GM12878 (cell line): ENCODE data around the gene EXD3. TPM values are rescaled to one million over a fixed set of nuclear protein-coding genes. Genes with fewer than 3 reads are reported as not detected.

Source experiments
- CREM ChIP-seq: IDR thresholded peaks from 2 replicates; pipeline ENCODE4 v1.6.1; 2014; ENCODE audit warnings: antibody characterized with exemption, low read depth
- CUX1 ChIP-seq: IDR thresholded peaks from 2 replicates; pipeline ENCODE4 v1.6.1; 2012; ENCODE audit warnings: improper control_type of control experiment, low read depth, low read length; ENCODE audit not compliant: insufficient replicate concordance
- FOS ChIP-seq: IDR thresholded peaks from 3 replicates; pipeline ENCODE4 v1.6.1; 2011; ENCODE audit warnings: borderline replicate concordance; ENCODE audit not compliant: insufficient read length; ENCODE audit errors: extremely low read depth
- RB1 ChIP-seq: fragments of 450-650 bp; formaldehyde crosslinking; IDR thresholded peaks from 2 replicates; pipeline ENCODE4 v1.6.1; 2017; ENCODE audit warnings: mild to moderate bottlenecking, borderline replicate concordance
- SIN3A ChIP-seq: IDR thresholded peaks from 2 replicates; pipeline ENCODE4 v1.6.1; 2012; ENCODE audit warnings: low read depth, low read length, improper control_type of control experiment
- SRF ChIP-seq, 2 experiments: IDR thresholded peaks; 2 replicates each; pipeline ENCODE4 v1.6.1; 2011; ENCODE audit warnings: low read depth in 2 of 2, low read length in 2 of 2, mild to moderate bottlenecking in 1 of 2, moderate library complexity in 1 of 2
- USF2 ChIP-seq: IDR thresholded peaks from 2 replicates; pipeline ENCODE4 v1.6.1; 2011; ENCODE audit warnings: low read depth, low read length, improper control_type of control experiment, borderline replicate concordance
- polyA plus RNA-seq, 11 experiments: library from polyadenylated mRNA; depleted of rRNA in 4 of 11; unstranded in 6 of 11; stranded (reverse) in 5 of 11; fragments of >200 nt; fragmentation: Nextera tagmentation in 4 of 11; fragmentation: Illumina TruSeq in 1 of 11; extraction: Ambion mirVana in 4 of 11; extraction: Trizol in 1 of 11; gene quantifications; 1 replicate in 1 of 11; 2 replicates in 10 of 11; pipeline versions ENCODE4 v1.2.1 to v1.2.3, GENCODE V29; 2011 to 2016; ENCODE audit warnings: inconsistent platforms in 2 of 11, missing spikeins in 2 of 11, low read depth in 1 of 11
- total RNA-seq, 4 experiments: library from RNA; depleted of rRNA in 3 of 4; stranded (reverse); fragments of >200 nt in 3 of 4; fragmentation: Illumina TruSeq in 1 of 4; extraction: Trizol in 1 of 4; gene quantifications; 2 replicates each; pipeline versions ENCODE4 v1.2.1 to v1.2.3, GENCODE V29; 2013 to 2021
- TF ChIP-seq, protein P1 (sequence below): IDR thresholded peaks from 2 replicates; pipeline ENCODE4 v1.6.1; 2012; ENCODE audit warnings: low read depth, low read length, improper control_type of control experiment

Gene EXD3
- total and polyA plus RNA-seq, 10 of the 15 experiments (the other 5 are each of a cell fraction or from before 2014, with no cell fraction given) = 0.21 to 7.1 (median 3.6) TPM

- TF ChIP-seq RB1 (peak; percentile 45; the same call in 1 of the 2 replicates), SIN3A (no peak), SRF (IDR thresholded peaks at IDR 0.05; ENCODE audit: low read depth in 2 of 2, low read length in 2 of 2) (no peak), USF2 (no peak), CUX1 (no peak), CREM (peak; percentile 55; the same call in 1 of the 2 replicates), FOS (no peak)
- TF ChIP-seq, protein P1, sequence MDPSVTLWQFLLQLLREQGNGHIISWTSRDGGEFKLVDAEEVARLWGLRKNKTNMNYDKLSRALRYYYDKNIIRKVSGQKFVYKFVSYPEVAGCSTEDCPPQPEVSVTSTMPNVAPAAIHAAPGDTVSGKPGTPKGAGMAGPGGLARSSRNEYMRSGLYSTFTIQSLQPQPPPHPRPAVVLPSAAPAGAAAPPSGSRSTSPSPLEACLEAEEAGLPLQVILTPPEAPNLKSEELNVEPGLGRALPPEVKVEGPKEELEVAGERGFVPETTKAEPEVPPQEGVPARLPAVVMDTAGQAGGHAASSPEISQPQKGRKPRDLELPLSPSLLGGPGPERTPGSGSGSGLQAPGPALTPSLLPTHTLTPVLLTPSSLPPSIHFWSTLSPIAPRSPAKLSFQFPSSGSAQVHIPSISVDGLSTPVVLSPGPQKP = no peak
Measured at GRCh38 chr9:137445275-137445807, 22.4 kb upstream of the EXD3 start (continued).
